ENCODE results near the gene CABCOCO1.

DNA sequence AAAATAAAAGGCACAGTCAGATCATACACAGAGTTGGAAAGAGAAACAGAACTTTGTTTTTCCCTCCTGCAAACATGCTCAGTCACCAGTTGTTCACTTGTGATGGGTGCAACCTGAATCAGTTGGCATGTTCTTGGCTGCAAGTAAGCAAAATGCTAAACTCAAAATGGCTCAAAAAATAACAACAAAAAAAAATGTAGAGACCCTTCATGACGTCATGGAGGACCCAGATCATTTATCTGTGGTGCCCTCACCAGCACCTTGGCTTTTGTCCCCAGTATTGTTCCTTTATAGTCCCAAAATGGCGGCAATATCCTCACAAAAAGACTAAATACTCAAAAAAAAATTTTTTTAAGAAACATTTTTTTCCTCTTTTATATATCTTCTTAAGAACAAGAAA is 112.4 kb downstream of the CABCOCO1 start:
- TF ChIP-seq, protein P1, sequence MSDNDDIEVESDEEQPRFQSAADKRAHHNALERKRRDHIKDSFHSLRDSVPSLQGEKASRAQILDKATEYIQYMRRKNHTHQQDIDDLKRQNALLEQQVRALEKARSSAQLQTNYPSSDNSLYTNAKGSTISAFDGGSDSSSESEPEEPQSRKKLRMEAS (IDR thresholded peaks at IDR 0.05; ENCODE audit: low read depth, low read length), result no peak
- TF ChIP-seq DPF2 (IDR thresholded peaks at IDR 0.05), result no peak
- TF ChIP-seq, protein P2, sequence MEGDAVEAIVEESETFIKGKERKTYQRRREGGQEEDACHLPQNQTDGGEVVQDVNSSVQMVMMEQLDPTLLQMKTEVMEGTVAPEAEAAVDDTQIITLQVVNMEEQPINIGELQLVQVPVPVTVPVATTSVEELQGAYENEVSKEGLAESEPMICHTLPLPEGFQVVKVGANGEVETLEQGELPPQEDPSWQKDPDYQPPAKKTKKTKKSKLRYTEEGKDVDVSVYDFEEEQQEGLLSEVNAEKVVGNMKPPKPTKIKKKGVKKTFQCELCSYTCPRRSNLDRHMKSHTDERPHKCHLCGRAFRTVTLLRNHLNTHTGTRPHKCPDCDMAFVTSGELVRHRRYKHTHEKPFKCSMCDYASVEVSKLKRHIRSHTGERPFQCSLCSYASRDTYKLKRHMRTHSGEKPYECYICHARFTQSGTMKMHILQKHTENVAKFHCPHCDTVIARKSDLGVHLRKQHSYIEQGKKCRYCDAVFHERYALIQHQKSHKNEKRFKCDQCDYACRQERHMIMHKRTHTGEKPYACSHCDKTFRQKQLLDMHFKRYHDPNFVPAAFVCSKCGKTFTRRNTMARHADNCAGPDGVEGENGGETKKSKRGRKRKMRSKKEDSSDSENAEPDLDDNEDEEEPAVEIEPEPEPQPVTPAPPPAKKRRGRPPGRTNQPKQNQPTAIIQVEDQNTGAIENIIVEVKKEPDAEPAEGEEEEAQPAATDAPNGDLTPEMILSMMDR (IDR thresholded peaks at IDR 0.05 in 2 of 3, conservative IDR thresholded peaks at IDR 0.05 in 1 of 3; ENCODE audit: control insufficient read depth in 2 of 3, extremely low read depth in 1 of 3, insufficient read depth in 1 of 3, low read depth in 3 of 3, low read length in 3 of 3), result no peak
